ENCODE results near the gene FAM193A. TPM values are rescaled to one million over a fixed set of nuclear protein-coding genes. Genes with fewer than 3 reads are reported as not detected.

The FAM193A gene
- total and polyA plus RNA-seq, 2 experiments from 2014 or later, result 12.0 to 22.9 TPM

DNA sequence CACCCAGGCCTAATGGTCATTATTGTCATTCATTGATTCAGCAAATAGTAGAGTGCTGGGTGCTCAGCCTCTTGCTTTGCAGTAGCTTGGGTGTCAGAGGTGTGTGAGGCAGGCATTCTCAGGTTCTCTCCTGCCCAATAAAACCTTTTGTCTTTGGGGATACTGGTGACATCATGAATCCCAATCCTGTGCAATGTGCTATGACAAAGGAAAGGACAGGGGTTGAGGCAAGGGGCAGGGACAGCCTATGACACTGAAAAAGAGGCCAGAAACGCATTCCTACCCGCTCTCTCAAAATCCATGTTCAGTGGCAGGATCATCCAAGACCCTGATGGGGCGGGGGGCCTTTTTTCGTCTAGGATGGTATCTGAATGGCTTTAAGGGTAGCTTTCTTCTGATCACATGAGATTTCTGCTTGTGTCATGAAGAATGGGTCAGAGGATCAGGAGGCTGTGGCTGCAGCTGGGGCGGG is 1.5 kb upstream of the FAM193A start:
- no peak for DNase-seq (ENCODE audit: low spot score)

DNA sequence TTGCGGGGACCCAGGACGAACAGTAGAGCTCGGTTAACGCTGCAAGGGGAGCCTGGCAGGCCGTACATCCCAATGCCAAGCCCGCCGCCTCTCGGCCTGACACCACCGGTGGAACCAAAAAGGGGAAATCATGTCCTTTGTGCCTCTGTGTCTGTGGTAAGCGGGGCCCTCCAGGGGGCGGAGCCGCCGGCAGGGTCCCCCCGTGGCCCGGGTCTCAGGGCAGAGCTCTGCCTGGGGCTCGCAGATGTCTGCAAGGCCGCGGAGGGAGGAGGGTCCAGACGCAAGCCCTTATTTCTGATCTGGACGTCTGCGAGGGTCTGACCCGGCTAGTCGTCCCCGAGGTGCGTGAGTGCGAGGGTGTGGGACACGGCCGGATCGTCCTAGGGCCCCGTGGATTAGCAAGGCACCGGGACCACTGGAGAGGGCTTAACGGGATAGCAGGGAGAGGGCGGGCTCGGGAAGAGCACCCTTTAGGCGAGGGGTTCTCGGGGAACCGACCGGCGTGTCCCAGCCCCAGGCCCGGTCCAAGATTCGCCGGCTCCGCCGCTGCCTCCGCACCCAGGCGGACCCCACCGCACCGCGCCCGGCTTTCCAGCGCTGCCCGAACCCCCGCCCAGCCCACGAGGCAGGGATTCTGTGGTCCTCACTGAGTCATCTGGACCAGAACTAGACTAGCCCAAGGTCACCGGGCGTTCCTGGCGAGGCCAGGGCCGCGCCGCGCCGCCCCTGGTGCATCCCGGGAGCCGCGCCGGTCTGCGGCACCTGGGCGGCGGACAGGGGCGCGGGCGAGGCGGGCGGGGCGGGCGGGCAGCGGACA is 863 bp upstream of the FAM193A start:
- Mint-ChIP-seq H3K27me3 (ENCODE audit: insufficient read depth, low read depth, poor library complexity) (peaks cover 23% of the 10 kb centered on the region), H3K4me3 (peak overlapping the region; percentile 98), H3K4me1 (peaks cover 9% of the 10 kb centered on the region), H3K27ac (peak overlapping the region; percentile 99), H3K36me3 (ENCODE audit: low read depth) (peaks cover 12% of the 10 kb centered on the region), H3K9me3 (peaks cover 4% of the 10 kb centered on the region; the same call in 2 of the 3 replicates)
- Histone ChIP-seq H2AFZ (peak overlapping the region; percentile 11), H3K9me2 (ENCODE audit: insufficient read depth) (no peaks in the 10 kb centered on the region), H3K27me3 (ENCODE audit: insufficient read depth) (no peaks in the 10 kb centered on the region), H3K36me3 (ENCODE audit: insufficient read depth) (no peaks in the 10 kb centered on the region), H3K27ac (ENCODE audit: low read depth) (peak overlapping the region; percentile 92), H3K79me2 (replicated peaks; ENCODE audit: insufficient read depth) (peaks cover 33% of the 10 kb centered on the region), H3K4me3 (peak overlapping the region; percentile 85), H3K4me2 (peak overlapping the region; percentile 81), H4K20me1 (replicated peaks; ENCODE audit: insufficient read depth) (peaks cover 26% of the 10 kb centered on the region), H3F3A (replicated peaks; ENCODE audit: low read depth) (peaks cover 12% of the 10 kb centered on the region; the same call in 1 of the 2 replicates), H3K4me1 (ENCODE audit: insufficient read depth) (peaks cover 11% of the 10 kb centered on the region)
- TF ChIP-seq POLR2AphosphoS5 (IDR thresholded peaks at IDR 0.05; ENCODE audit: low read depth) (peak; percentile 71; the same call in 1 of the 2 replicates), JUNB (IDR thresholded peaks at IDR 0.05; ENCODE audit: unreplicated experiment) (no peak)
- TF ChIP-seq, protein P1, sequence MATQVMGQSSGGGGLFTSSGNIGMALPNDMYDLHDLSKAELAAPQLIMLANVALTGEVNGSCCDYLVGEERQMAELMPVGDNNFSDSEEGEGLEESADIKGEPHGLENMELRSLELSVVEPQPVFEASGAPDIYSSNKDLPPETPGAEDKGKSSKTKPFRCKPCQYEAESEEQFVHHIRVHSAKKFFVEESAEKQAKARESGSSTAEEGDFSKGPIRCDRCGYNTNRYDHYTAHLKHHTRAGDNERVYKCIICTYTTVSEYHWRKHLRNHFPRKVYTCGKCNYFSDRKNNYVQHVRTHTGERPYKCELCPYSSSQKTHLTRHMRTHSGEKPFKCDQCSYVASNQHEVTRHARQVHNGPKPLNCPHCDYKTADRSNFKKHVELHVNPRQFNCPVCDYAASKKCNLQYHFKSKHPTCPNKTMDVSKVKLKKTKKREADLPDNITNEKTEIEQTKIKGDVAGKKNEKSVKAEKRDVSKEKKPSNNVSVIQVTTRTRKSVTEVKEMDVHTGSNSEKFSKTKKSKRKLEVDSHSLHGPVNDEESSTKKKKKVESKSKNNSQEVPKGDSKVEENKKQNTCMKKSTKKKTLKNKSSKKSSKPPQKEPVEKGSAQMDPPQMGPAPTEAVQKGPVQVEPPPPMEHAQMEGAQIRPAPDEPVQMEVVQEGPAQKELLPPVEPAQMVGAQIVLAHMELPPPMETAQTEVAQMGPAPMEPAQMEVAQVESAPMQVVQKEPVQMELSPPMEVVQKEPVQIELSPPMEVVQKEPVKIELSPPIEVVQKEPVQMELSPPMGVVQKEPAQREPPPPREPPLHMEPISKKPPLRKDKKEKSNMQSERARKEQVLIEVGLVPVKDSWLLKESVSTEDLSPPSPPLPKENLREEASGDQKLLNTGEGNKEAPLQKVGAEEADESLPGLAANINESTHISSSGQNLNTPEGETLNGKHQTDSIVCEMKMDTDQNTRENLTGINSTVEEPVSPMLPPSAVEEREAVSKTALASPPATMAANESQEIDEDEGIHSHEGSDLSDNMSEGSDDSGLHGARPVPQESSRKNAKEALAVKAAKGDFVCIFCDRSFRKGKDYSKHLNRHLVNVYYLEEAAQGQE (IDR thresholded peaks at IDR 0.05; ENCODE audit: unreplicated experiment), result no peak
- TF ChIP-seq, protein P2, sequence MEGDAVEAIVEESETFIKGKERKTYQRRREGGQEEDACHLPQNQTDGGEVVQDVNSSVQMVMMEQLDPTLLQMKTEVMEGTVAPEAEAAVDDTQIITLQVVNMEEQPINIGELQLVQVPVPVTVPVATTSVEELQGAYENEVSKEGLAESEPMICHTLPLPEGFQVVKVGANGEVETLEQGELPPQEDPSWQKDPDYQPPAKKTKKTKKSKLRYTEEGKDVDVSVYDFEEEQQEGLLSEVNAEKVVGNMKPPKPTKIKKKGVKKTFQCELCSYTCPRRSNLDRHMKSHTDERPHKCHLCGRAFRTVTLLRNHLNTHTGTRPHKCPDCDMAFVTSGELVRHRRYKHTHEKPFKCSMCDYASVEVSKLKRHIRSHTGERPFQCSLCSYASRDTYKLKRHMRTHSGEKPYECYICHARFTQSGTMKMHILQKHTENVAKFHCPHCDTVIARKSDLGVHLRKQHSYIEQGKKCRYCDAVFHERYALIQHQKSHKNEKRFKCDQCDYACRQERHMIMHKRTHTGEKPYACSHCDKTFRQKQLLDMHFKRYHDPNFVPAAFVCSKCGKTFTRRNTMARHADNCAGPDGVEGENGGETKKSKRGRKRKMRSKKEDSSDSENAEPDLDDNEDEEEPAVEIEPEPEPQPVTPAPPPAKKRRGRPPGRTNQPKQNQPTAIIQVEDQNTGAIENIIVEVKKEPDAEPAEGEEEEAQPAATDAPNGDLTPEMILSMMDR (conservative IDR thresholded peaks at IDR 0.05; ENCODE audit: low read depth in 2 of 2), result peak in 1 of 2 experiments; percentile 47; a peak in 3 of 4 replicates
- TF ChIP-seq, protein P3, sequence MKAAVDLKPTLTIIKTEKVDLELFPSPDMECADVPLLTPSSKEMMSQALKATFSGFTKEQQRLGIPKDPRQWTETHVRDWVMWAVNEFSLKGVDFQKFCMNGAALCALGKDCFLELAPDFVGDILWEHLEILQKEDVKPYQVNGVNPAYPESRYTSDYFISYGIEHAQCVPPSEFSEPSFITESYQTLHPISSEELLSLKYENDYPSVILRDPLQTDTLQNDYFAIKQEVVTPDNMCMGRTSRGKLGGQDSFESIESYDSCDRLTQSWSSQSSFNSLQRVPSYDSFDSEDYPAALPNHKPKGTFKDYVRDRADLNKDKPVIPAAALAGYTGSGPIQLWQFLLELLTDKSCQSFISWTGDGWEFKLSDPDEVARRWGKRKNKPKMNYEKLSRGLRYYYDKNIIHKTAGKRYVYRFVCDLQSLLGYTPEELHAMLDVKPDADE (IDR thresholded peaks at IDR 0.05), result no peak
- DNase-seq (ENCODE audit: low spot score), result peak; percentile 75
- peak; percentile 30 for ATAC-seq

More for the DNA sequence above, 1.5 kb upstream of the FAM193A start:
- Histone ChIP-seq H3K4me3 (peak overlapping the region; percentile 85), H3F3A (replicated peaks; ENCODE audit: low read depth) (peaks cover 12% of the 10 kb centered on the region; the same call in 1 of the 2 replicates), H3K36me3 (ENCODE audit: insufficient read depth) (no peaks in the 10 kb centered on the region), H3K27ac (ENCODE audit: low read depth) (peak overlapping the region; percentile 92), H3K4me2 (peak overlapping the region; percentile 81), H3K27me3 (ENCODE audit: insufficient read depth) (no peaks in the 10 kb centered on the region), H2AFZ (peak overlapping the region; percentile 11), H3K79me2 (replicated peaks; ENCODE audit: insufficient read depth) (peaks cover 27% of the 10 kb centered on the region), H4K20me1 (replicated peaks; ENCODE audit: insufficient read depth) (peaks cover 23% of the 10 kb centered on the region), H3K4me1 (ENCODE audit: insufficient read depth) (peaks cover 11% of the 10 kb centered on the region), H3K9me2 (ENCODE audit: insufficient read depth) (no peaks in the 10 kb centered on the region)
- peak overlapping the region; percentile 98 for H3K4me3 Mint-ChIP-seq
- H3K36me3 Mint-ChIP-seq (ENCODE audit: low read depth), result peaks cover 10% of the 10 kb centered on the region
- peaks cover 17% of the 10 kb centered on the region for H3K27me3 Mint-ChIP-seq (ENCODE audit: insufficient read depth, low read depth, poor library complexity)
- no peak for ATAC-seq
- peak overlapping the region; percentile 99 for H3K27ac Mint-ChIP-seq
- H3K4me1 Mint-ChIP-seq, result peaks cover 9% of the 10 kb centered on the region
- TF ChIP-seq CREB1 (CRISPR knock-in tag; IDR thresholded peaks at IDR 0.05; ENCODE audit: low read depth), result peak; percentile 30; the same call in 1 of the 2 replicates
- TF ChIP-seq, protein P2 (conservative IDR thresholded peaks at IDR 0.05; ENCODE audit: low read depth in 2 of 2), result no peak
- H3K9me3 Mint-ChIP-seq, result peaks cover 4% of the 10 kb centered on the region; the same call in 2 of the 3 replicates
